Measurements from ENCODE around the gene MAMDC2. TPM values are rescaled to one million over a fixed set of nuclear protein-coding genes. Genes with fewer than 3 reads are reported as not detected.

MAMDC2 gene
- total RNA-seq, 2 experiments from 2014 or later, result 0.12 TPM; not detected in 1

Other genes with a start within 250 kb of the MAMDC2 start
- 1 to 10 TPM; 2.9 to 3.0 TPM for gene CFAP95, start 223.0 kb upstream of the MAMDC2 start, total RNA-seq
- 10 to 100 TPM; 38.0 to 39.4 TPM for gene SMC5, start 215.1 kb downstream of the MAMDC2 start, total RNA-seq